ENCODE data around the gene SLC49A4. TPM values are rescaled to one million over a fixed set of nuclear protein-coding genes. Genes with fewer than 3 reads are reported as not detected.

Gene SLC49A4
- total and polyA plus RNA-seq, 2 of the 8 experiments (the other 6 are each of a cell fraction or from before 2014, with no cell fraction given), result 9.5 to 10.2 TPM

GRCh38 chr3:122930063-122930997, 135.5 kb downstream of the SLC49A4 start (continued):
- no peak for TF ChIP-seq BCL11A (IDR thresholded peaks at IDR 0.05; ENCODE audit: low read depth in 2 of 2, low read length in 2 of 2)
- no peak for TF ChIP-seq MAX (IDR thresholded peaks at IDR 0.05)
- TF ChIP-seq TBP (IDR thresholded peaks at IDR 0.05; ENCODE audit: low read depth, low read length), result no peak

Other genes starting within 250 kb of the SLC49A4 start
- 3.4 and 3.7 TPM in 2 replicates for gene PARP9, start 230.8 kb upstream of the SLC49A4 start, total RNA-seq (2021; fragmentation: NEBNext Ultra II Directional; extraction: Animal tissue kit (Norgen Biotek cat#: 25700))
- gene PARP9, start 230.8 kb upstream of the SLC49A4 start, polyA plus RNA-seq (2011; rRNA removed), result 1.9 and 4.5 TPM in 2 replicates
- 8.4 and 11.3 TPM in 2 replicates for gene DTX3L, start 230.7 kb upstream of the SLC49A4 start, total RNA-seq (2021; fragmentation: NEBNext Ultra II Directional; extraction: Animal tissue kit (Norgen Biotek cat#: 25700))
- gene DTX3L, start 230.7 kb upstream of the SLC49A4 start, polyA plus RNA-seq (2011; rRNA removed), result 1.7 and 1.9 TPM in 2 replicates
- gene PARP15, start 217.4 kb upstream of the SLC49A4 start, total RNA-seq (2021; fragmentation: NEBNext Ultra II Directional; extraction: Animal tissue kit (Norgen Biotek cat#: 25700)), result 0.21 and 0.37 TPM in 2 replicates
- gene PARP15, start 217.4 kb upstream of the SLC49A4 start, polyA plus RNA-seq (2011; rRNA removed), result 0.33 and 0.45 TPM in 2 replicates
- 15.9 and 17.6 TPM in 2 replicates for gene PARP14, start 114.2 kb upstream of the SLC49A4 start, total RNA-seq (2021; fragmentation: NEBNext Ultra II Directional; extraction: Animal tissue kit (Norgen Biotek cat#: 25700))
- 8.2 and 12.6 TPM in 2 replicates for gene PARP14, start 114.2 kb upstream of the SLC49A4 start, polyA plus RNA-seq (2011; rRNA removed)
- gene HSPBAP1, start 1.2 kb upstream of the SLC49A4 start, total RNA-seq (2021; fragmentation: NEBNext Ultra II Directional; extraction: Animal tissue kit (Norgen Biotek cat#: 25700)), result 8.3 and 8.7 TPM in 2 replicates
- gene HSPBAP1, start 1.2 kb upstream of the SLC49A4 start, polyA plus RNA-seq (2011; rRNA removed), result 3.8 and 7.5 TPM in 2 replicates
- 19.9 and 22.4 TPM in 2 replicates for gene SEMA5B, start 232.7 kb downstream of the SLC49A4 start, total RNA-seq (2021; fragmentation: NEBNext Ultra II Directional; extraction: Animal tissue kit (Norgen Biotek cat#: 25700))
- 13.1 and 18.8 TPM in 2 replicates for gene SEMA5B, start 232.7 kb downstream of the SLC49A4 start, polyA plus RNA-seq (2011; rRNA removed)

All from H1 (cell line).